Hepatocyte (in vitro differentiated cells): ENCODE measurements around the gene DOK1.
A peak's percentile ranks its signal among the peaks of the same experiment; 100 is the strongest.

Experiments used
- CTCF ChIP-seq: fragments of 200-600 bp; sonication (generic); IDR thresholded peaks from 2 replicates; pipeline ENCODE4 v1.5.1; 2016; ENCODE audit warnings: antibody characterized with exemption, mild to moderate bottlenecking; ENCODE audit not compliant: poor library complexity
- EZH2 ChIP-seq: fragments of 200-600 bp; sonication (generic); IDR thresholded peaks from 2 replicates; pipeline ENCODE4 v1.6.1; 2016; ENCODE audit warnings: antibody characterized with exemption, mild to moderate bottlenecking, borderline replicate concordance
- EZH2phosphoT487 ChIP-seq: fragments of 200-600 bp; sonication (generic); IDR thresholded peaks from one replicate; pipeline ENCODE4 v1.6.1; 2018; ENCODE audit warnings: antibody characterized with exemption, mild to moderate bottlenecking, low read depth, moderate library complexity; ENCODE audit not compliant: unreplicated experiment, severe bottlenecking

- no peak for TF ChIP-seq CTCF
- TF ChIP-seq EZH2: no peak
- TF ChIP-seq EZH2phosphoT487: peak; percentile 75
Measured at GRCh38 chr2:74558284-74559230, 4.0 kb downstream of the DOK1 start.
